BLaER1 (cell line): Measurements from ENCODE around the gene DHPS.

Experiments used
- H3K27ac ChIP-seq: shearing (Covaris generic); formaldehyde crosslinking; 2 replicates; pipeline ENCODE4 v1.8.1; 2022
- H3K27me3 ChIP-seq: shearing (Covaris generic); formaldehyde crosslinking; 2 replicates; pipeline ENCODE4 v1.8.1; 2022
- H3K36me3 ChIP-seq: shearing (Covaris generic); formaldehyde crosslinking; 2 replicates; pipeline ENCODE4 v1.8.1; 2022
- H3K4me1 ChIP-seq: shearing (Covaris generic); formaldehyde crosslinking; 2 replicates; pipeline ENCODE4 v1.8.1; 2022
- H3K4me2 ChIP-seq: shearing (Covaris generic); formaldehyde crosslinking; 2 replicates; pipeline ENCODE4 v1.8.1; 2022
- H3K4me3 ChIP-seq: shearing (Covaris generic); formaldehyde crosslinking; 2 replicates; pipeline ENCODE4 v1.8.1; 2022
- H3K9ac ChIP-seq: shearing (Covaris generic); formaldehyde crosslinking; 2 replicates; pipeline ENCODE4 v1.8.1; 2022
- H3K9me3 ChIP-seq: shearing (Covaris generic); formaldehyde crosslinking; 2 replicates; pipeline ENCODE4 v1.8.1; 2022
- H4K20me1 ChIP-seq: shearing (Covaris generic); formaldehyde crosslinking; 2 replicates; pipeline ENCODE4 v1.8.1; 2022
- Cebpa-rat ChIP-seq: shearing (Covaris generic); IDR thresholded peaks from 2 replicates; pipeline ENCODE4 v1.8.1; 2022

The DHPS gene

GRCh38 chr19:12666265-12667048, 15.2 kb downstream of the DHPS start, which contains the start of the genes MAN2B1 and WDR83:
TSS of gene MAN2B1 (minus strand) at chr19:12666742. CDS start at chr19:12666701, 41 bp downstream.
TSS of gene WDR83 (plus strand) at chr19:12666807. CDS start at chr19:12669791, 2,984 bp downstream.
- Histone ChIP-seq H3K4me3 (peak within 1 kb of the TSS; percentile 90), H3K27ac (peak within 1 kb of the TSS; percentile 76)

GRCh38 chr19:12665671-12666264, 15.9 kb downstream of the DHPS start:
- Histone ChIP-seq H3K4me2 (peak overlapping the region; percentile 88), H3K9ac (peak overlapping the region; percentile 87), H3K36me3 (peaks cover 43% of the 10 kb centered on the region), H3K4me1 (peaks cover 51% of the 10 kb centered on the region), H3K4me3 (peak overlapping the region; percentile 90), H4K20me1 (peaks cover 6% of the 10 kb centered on the region; the same call in 1 of the 2 replicates), H3K27me3 (no peaks in the 10 kb centered on the region), H3K9me3 (no peaks in the 10 kb centered on the region), H3K27ac (peak overlapping the region; percentile 76)
- TF ChIP-seq Cebpa-rat = no peak

More at GRCh38 chr19:12666265-12667048, 15.2 kb downstream of the DHPS start, which contains the start of the genes MAN2B1 and WDR83:
- no peak for TF ChIP-seq Cebpa-rat
- H3K4me2 ChIP-seq = peak within 1 kb of the TSS; percentile 88
- H3K9me3 ChIP-seq = no peaks in the 10 kb centered on the region
- peak within 1 kb of the TSS; percentile 87 for H3K9ac ChIP-seq
- peaks cover 36% of the 10 kb centered on the region for H3K36me3 ChIP-seq
- peaks cover 6% of the 10 kb centered on the region; the same call in 1 of the 2 replicates for H4K20me1 ChIP-seq
- peaks cover 52% of the 10 kb centered on the region for H3K4me1 ChIP-seq
- no peaks in the 10 kb centered on the region for H3K27me3 ChIP-seq

- peaks cover 45% of the 10 kb centered on the region for H3K4me1 ChIP-seq
- TF ChIP-seq Cebpa-rat = no peak
- H3K4me2 ChIP-seq = peak overlapping the region; percentile 88
- no peaks in the 10 kb centered on the region for H3K9me3 ChIP-seq
- peak overlapping the region; percentile 76 for H3K27ac ChIP-seq
- peaks cover 6% of the 10 kb centered on the region; the same call in 1 of the 2 replicates for H4K20me1 ChIP-seq
- no peaks in the 10 kb centered on the region for H3K27me3 ChIP-seq
- H3K36me3 ChIP-seq = peaks cover 49% of the 10 kb centered on the region
- peak overlapping the region; percentile 90 for H3K4me3 ChIP-seq
- peak overlapping the region; percentile 87 for H3K9ac ChIP-seq
Observed at GRCh38 chr19:12665281-12665573, 16.5 kb downstream of the DHPS start.

GRCh38 chr19:12664406-12665280, 17.0 kb downstream of the DHPS start:
- peak overlapping the region; percentile 88 for H3K4me2 ChIP-seq
- H3K27me3 ChIP-seq = no peaks in the 10 kb centered on the region
- H3K4me1 ChIP-seq = peaks cover 42% of the 10 kb centered on the region
- peak overlapping the region; percentile 90 for H3K4me3 ChIP-seq
- peaks cover 6% of the 10 kb centered on the region; the same call in 1 of the 2 replicates for H4K20me1 ChIP-seq
- TF ChIP-seq Cebpa-rat = no peak
- H3K36me3 ChIP-seq = peaks cover 54% of the 10 kb centered on the region
- peak overlapping the region; percentile 76 for H3K27ac ChIP-seq
- no peaks in the 10 kb centered on the region for H3K9me3 ChIP-seq
- peak overlapping the region; percentile 87 for H3K9ac ChIP-seq

- no peaks in the 10 kb centered on the region for H3K9me3 ChIP-seq
- H4K20me1 ChIP-seq = no peaks in the 10 kb centered on the region
- H3K4me2 ChIP-seq = no peak overlapping the region
- peaks cover 90% of the 10 kb centered on the region for H3K36me3 ChIP-seq
- peaks cover 20% of the 10 kb centered on the region for H3K4me1 ChIP-seq
- no peak for TF ChIP-seq Cebpa-rat
- H3K9ac ChIP-seq = no peak overlapping the region
- H3K4me3 ChIP-seq = no peak overlapping the region
- no peaks in the 10 kb centered on the region for H3K27me3 ChIP-seq
- H3K27ac ChIP-seq = no peak overlapping the region
Observed at GRCh38 chr19:12660980-12661379, 20.7 kb downstream of the DHPS start.

- no peak for TF ChIP-seq Cebpa-rat
- Histone ChIP-seq H3K9ac (no peak overlapping the region), H3K27ac (no peak overlapping the region), H4K20me1 (no peaks in the 10 kb centered on the region), H3K4me2 (no peak overlapping the region), H3K4me3 (no peak overlapping the region), H3K36me3 (peaks cover 99% of the 10 kb centered on the region), H3K9me3 (no peaks in the 10 kb centered on the region), H3K4me1 (no peaks in the 10 kb centered on the region), H3K27me3 (no peaks in the 10 kb centered on the region)
Observed at GRCh38 chr19:12657966-12658365, 23.7 kb downstream of the DHPS start.

- no peak overlapping the region for H3K27ac ChIP-seq
- H3K27me3 ChIP-seq = no peaks in the 10 kb centered on the region
- H3K4me2 ChIP-seq = no peak overlapping the region
- H4K20me1 ChIP-seq = no peaks in the 10 kb centered on the region
- H3K4me3 ChIP-seq = no peak overlapping the region
- H3K9me3 ChIP-seq = no peaks in the 10 kb centered on the region
- peaks cover 99% of the 10 kb centered on the region for H3K36me3 ChIP-seq
- no peaks in the 10 kb centered on the region for H3K4me1 ChIP-seq
- no peak for TF ChIP-seq Cebpa-rat
- no peak overlapping the region for H3K9ac ChIP-seq
Observed at GRCh38 chr19:12656899-12657571, 24.6 kb downstream of the DHPS start.

- H3K4me2 ChIP-seq = no peak overlapping the region
- H3K4me1 ChIP-seq = no peaks in the 10 kb centered on the region
- no peaks in the 10 kb centered on the region for H3K27me3 ChIP-seq
- no peaks in the 10 kb centered on the region for H3K9me3 ChIP-seq
- no peaks in the 10 kb centered on the region for H4K20me1 ChIP-seq
- no peak overlapping the region for H3K4me3 ChIP-seq
- no peak for TF ChIP-seq Cebpa-rat
- no peak overlapping the region for H3K9ac ChIP-seq
- H3K27ac ChIP-seq = no peak overlapping the region
- H3K36me3 ChIP-seq = peaks cover 98% of the 10 kb centered on the region
Observed at GRCh38 chr19:12655546-12655945, 26.1 kb downstream of the DHPS start.

GRCh38 chr19:12652219-12652618, 29.5 kb downstream of the DHPS start:
- Histone ChIP-seq H3K36me3 (peaks cover 84% of the 10 kb centered on the region), H3K9me3 (no peaks in the 10 kb centered on the region), H3K4me3 (no peak overlapping the region), H3K9ac (no peak overlapping the region), H3K27me3 (no peaks in the 10 kb centered on the region), H3K4me2 (no peak overlapping the region), H3K4me1 (peaks cover 3% of the 10 kb centered on the region), H4K20me1 (no peaks in the 10 kb centered on the region), H3K27ac (no peak overlapping the region)
- no peak for TF ChIP-seq Cebpa-rat
